Measurements from ENCODE around the gene HIGD2A. TPM values are rescaled to one million over a fixed set of nuclear protein-coding genes. Genes with fewer than 3 reads are reported as not detected.
"Not testable (repeated sequence)": the region's sequence is repeated elsewhere in the genome, so short reads cannot be mapped to it uniquely, and the experiment has no call there.

Gene HIGD2A
- total RNA-seq, 1 experiment from 2014 or later: 98.2 TPM

DNA sequence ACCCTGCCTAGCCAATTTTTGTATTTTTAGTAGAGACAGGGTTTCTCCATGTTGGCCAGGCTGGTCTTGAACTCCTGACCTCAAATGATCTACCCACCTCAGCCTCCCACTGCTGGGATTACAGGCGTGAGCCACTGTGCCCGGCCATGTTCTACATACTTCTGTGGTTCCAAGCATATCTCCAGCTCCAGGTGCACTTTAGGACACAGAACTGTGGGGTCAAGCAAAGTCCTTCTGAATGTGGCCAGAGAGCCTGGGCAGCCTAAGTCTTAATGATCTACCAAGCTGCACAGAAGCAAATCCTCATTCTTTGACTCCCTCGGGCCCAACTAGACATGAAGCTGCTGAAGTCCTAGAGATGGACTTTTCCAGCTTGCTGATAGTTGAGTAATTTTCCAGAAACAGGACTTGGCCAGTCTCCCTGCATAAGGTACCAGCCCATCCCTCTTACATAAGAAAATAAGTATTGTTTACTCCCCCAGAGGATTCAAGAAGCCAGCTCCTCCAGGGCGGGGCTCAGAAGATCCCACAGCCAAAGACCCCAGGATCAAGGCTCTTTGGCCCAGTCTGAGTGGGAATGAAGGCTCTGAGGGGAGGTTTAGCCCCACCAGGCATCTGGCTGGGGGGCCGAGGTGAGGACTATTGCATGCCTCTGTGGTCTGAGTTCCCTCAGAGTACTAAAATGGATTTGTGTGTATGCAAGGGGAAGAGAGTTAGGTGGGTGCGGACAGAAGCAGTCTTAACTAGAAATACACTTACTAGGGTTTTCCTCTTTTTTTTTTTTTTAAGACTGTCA, 19.1 kb downstream of the HIGD2A start:
- ATAC-seq (no peak), DNase-seq (ENCODE audit: low spot score) (no peak)
- no peaks in the 10 kb centered on the region for H3K36me3 Mint-ChIP-seq
- peaks cover 3% of the 10 kb centered on the region for H3K4me1 Mint-ChIP-seq
- no peaks in the 10 kb centered on the region for H3K27me3 Mint-ChIP-seq (ENCODE audit: low read depth)
- TF ChIP-seq SOX15 (CRISPR knock-in tag; IDR thresholded peaks at IDR 0.05): no peak
- TF ChIP-seq ZNF138 (CRISPR knock-in tag; conservative IDR thresholded peaks at IDR 0.05): no peak
- no peak for TF ChIP-seq JUN (CRISPR knock-in tag; IDR thresholded peaks at IDR 0.05)
- TF ChIP-seq, protein P1, sequence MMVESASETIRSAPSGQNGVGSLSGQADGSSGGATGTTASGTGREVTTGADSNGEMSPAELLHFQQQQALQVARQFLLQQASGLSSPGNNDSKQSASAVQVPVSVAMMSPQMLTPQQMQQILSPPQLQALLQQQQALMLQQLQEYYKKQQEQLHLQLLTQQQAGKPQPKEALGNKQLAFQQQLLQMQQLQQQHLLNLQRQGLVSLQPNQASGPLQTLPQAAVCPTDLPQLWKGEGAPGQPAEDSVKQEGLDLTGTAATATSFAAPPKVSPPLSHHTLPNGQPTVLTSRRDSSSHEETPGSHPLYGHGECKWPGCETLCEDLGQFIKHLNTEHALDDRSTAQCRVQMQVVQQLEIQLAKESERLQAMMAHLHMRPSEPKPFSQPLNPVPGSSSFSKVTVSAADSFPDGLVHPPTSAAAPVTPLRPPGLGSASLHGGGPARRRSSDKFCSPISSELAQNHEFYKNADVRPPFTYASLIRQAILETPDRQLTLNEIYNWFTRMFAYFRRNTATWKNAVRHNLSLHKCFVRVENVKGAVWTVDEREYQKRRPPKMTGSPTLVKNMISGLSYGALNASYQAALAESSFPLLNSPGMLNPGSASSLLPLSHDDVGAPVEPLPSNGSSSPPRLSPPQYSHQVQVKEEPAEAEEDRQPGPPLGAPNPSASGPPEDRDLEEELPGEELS (CRISPR knock-in tag; IDR thresholded peaks at IDR 0.05): no peak
- TF ChIP-seq TEAD4 (CRISPR knock-in tag; IDR thresholded peaks at IDR 0.05): no peak
- TF ChIP-seq SP1 (CRISPR knock-in tag; conservative IDR thresholded peaks at IDR 0.05): no peak
- TF ChIP-seq, protein P2, sequence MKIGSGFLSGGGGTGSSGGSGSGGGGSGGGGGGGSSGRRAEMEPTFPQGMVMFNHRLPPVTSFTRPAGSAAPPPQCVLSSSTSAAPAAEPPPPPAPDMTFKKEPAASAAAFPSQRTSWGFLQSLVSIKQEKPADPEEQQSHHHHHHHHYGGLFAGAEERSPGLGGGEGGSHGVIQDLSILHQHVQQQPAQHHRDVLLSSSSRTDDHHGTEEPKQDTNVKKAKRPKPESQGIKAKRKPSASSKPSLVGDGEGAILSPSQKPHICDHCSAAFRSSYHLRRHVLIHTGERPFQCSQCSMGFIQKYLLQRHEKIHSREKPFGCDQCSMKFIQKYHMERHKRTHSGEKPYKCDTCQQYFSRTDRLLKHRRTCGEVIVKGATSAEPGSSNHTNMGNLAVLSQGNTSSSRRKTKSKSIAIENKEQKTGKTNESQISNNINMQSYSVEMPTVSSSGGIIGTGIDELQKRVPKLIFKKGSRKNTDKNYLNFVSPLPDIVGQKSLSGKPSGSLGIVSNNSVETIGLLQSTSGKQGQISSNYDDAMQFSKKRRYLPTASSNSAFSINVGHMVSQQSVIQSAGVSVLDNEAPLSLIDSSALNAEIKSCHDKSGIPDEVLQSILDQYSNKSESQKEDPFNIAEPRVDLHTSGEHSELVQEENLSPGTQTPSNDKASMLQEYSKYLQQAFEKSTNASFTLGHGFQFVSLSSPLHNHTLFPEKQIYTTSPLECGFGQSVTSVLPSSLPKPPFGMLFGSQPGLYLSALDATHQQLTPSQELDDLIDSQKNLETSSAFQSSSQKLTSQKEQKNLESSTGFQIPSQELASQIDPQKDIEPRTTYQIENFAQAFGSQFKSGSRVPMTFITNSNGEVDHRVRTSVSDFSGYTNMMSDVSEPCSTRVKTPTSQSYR (CRISPR knock-in tag; IDR thresholded peaks at IDR 0.05): no peak
- no peak for TF ChIP-seq ZBTB21 (CRISPR knock-in tag; IDR thresholded peaks at IDR 0.05; ENCODE audit: borderline replicate concordance)
- TF ChIP-seq ATF1 (CRISPR knock-in tag; IDR thresholded peaks at IDR 0.05): no peak
- H3K4me3 Mint-ChIP-seq: no peak overlapping the region
- ChIA-PET POLR2A (no interaction called here), CTCF (interaction anchor here (2.4 to 4.7 kb wide), 2 partner anchors 8 to 41 kb away, joined by 13 to 30 read pairs; partner anchors contain the start of genes CLTB and FAF2)
- H3K27ac Mint-ChIP-seq: no peak overlapping the region
- H3K9me3 Mint-ChIP-seq: no peaks in the 10 kb centered on the region

DNA sequence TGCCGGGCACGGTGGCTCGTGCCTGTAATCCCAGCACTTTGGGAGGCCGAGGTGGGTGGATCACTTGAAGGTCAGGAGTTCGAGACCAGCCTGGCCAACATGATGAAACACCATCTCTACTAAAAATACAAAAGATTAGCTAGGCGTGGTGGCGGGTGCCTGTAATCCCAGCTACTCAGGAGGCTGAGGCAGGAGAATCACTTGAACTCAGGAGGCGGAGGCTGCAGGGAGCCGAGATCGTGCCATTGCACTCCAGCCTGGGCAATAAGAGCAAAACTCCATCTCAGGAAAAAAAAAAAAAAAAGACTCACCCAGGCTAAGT, 19.7 kb downstream of the HIGD2A start:
- CTCF ChIA-PET: interaction anchor here (4.7 kb wide), 1 partner anchor 40 kb away, joined by 30 read pairs; the partner anchor contains the start of gene FAF2
- H3K4me3 Mint-ChIP-seq; H3K36me3 Mint-ChIP-seq; H3K27me3 Mint-ChIP-seq (ENCODE audit: low read depth); H3K9me3 Mint-ChIP-seq; DNase-seq (ENCODE audit: low spot score); POLR2A ChIA-PET; H3K27ac Mint-ChIP-seq; ATAC-seq; H3K4me1 Mint-ChIP-seq: not testable (repeated sequence)

DNA sequence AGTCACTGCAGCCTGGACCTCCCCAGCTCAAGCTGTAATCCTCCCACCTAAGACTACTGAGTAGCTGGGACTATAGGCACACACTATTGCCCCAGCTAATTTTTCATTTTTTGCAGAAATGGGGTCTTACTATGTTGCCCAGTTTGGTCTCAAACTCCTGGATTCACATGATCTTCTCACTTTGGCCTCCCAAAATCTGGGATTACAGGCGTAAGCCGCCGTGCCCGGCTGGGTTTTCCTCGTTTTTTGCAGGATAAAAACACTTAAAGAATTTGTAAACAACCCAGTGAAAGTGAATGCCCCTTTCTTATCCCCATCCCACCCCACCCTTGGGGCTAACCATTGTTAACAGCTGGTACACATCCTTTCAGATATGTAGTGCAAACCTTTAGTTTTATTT, 20.0 kb downstream of the HIGD2A start:
- TF ChIP-seq NFYB (CRISPR knock-in tag; conservative IDR thresholded peaks at IDR 0.05; ENCODE audit: low read depth) (no peak), ZNF263 (CRISPR knock-in tag; IDR thresholded peaks at IDR 0.05; ENCODE audit: low read depth) (no peak), RELA (CRISPR knock-in tag; IDR thresholded peaks at IDR 0.05; ENCODE audit: borderline replicate concordance) (no peak), MYBL2 (CRISPR knock-in tag; IDR thresholded peaks at IDR 0.05) (no peak), ZNF396 (CRISPR knock-in tag; IDR thresholded peaks at IDR 0.05; ENCODE audit: borderline replicate concordance) (no peak), TCF7 (CRISPR knock-in tag; IDR thresholded peaks at IDR 0.05; ENCODE audit: low read depth) (no peak), NR2C2 (CRISPR knock-in tag; IDR thresholded peaks at IDR 0.05) (no peak), SMAD4 (CRISPR knock-in tag; IDR thresholded peaks at IDR 0.05) (no peak), SP1 (CRISPR knock-in tag; conservative IDR thresholded peaks at IDR 0.05) (no peak), ZNF671 (CRISPR knock-in tag; IDR thresholded peaks at IDR 0.05) (no peak)
- TF ChIP-seq, protein P3, sequence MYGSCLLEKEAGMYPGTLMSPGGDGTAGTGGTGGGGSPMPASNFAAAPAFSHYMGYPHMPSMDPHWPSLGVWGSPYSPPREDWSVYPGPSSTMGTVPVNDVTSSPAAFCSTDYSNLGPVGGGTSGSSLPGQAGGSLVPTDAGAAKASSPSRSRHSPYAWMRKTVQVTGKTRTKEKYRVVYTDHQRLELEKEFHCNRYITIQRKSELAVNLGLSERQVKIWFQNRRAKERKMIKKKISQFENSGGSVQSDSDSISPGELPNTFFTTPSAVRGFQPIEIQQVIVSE (CRISPR knock-in tag; IDR thresholded peaks at IDR 0.05; ENCODE audit: borderline replicate concordance): no peak
- TF ChIP-seq, protein P4, sequence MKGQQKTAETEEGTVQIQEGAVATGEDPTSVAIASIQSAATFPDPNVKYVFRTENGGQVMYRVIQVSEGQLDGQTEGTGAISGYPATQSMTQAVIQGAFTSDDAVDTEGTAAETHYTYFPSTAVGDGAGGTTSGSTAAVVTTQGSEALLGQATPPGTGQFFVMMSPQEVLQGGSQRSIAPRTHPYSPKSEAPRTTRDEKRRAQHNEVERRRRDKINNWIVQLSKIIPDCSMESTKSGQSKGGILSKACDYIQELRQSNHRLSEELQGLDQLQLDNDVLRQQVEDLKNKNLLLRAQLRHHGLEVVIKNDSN (CRISPR knock-in tag; IDR thresholded peaks at IDR 0.05): no peak
- Mint-ChIP-seq H3K27ac (no peak overlapping the region), H3K4me1 (peaks cover 3% of the 10 kb centered on the region), H3K9me3 (no peaks in the 10 kb centered on the region), H3K36me3 (no peaks in the 10 kb centered on the region), H3K4me3 (no peak overlapping the region), H3K27me3 (ENCODE audit: low read depth) (no peaks in the 10 kb centered on the region)
- POLR2A ChIA-PET: no interaction called here
- CTCF ChIA-PET: interaction anchor here (0.7 to 4.7 kb wide), 3 partner anchors 40 to 157 kb away, joined by 3 to 30 read pairs (median 7); partner anchors contain the start of genes FAF2 and RNF44
- no peak for ATAC-seq
- no peak for DNase-seq (ENCODE audit: low spot score)

Data from WTC11 (cell line).